SK-N-SH (cell line): ENCODE measurements around the gene ABR.

Experiments
- CHD2 ChIP-seq: fragments of 150-350 bp; IDR thresholded peaks from 2 replicates; pipeline ENCODE4 v1.6.1; 2018; ENCODE audit warnings: low read length; ENCODE audit not compliant: partially characterized antibody
- EP300 ChIP-seq, 2 experiments: IDR thresholded peaks; 2 replicates each; pipeline versions ENCODE4 v1.4.0 to v1.6.1; 2012; ENCODE audit warnings: borderline replicate concordance in 1 of 2, low read depth in 1 of 2, low read length in 1 of 2
- FOSL2 ChIP-seq: IDR thresholded peaks from 2 replicates; pipeline ENCODE4 v1.4.0; 2012; ENCODE audit warnings: low read depth, mild to moderate bottlenecking, moderate library complexity, borderline replicate concordance
- FOXJ3 ChIP-seq: sonication (generic); formaldehyde crosslinking; IDR thresholded peaks from 2 replicates; pipeline ENCODE4 v1.5.1; 2020; ENCODE audit warnings: mild to moderate bottlenecking, missing genetic modification reagents
- JUND ChIP-seq: IDR thresholded peaks from 2 replicates; pipeline ENCODE4 v1.4.0; 2012
- MAX ChIP-seq: IDR thresholded peaks from 2 replicates; pipeline ENCODE4 v1.4.0; 2012; ENCODE audit warnings: low read depth
- MEF2A ChIP-seq: IDR thresholded peaks from 2 replicates; pipeline ENCODE4 v1.4.0; 2012; ENCODE audit warnings: low read depth, borderline replicate concordance
- NFIC ChIP-seq: IDR thresholded peaks from 2 replicates; pipeline ENCODE4 v1.4.0; 2012; ENCODE audit warnings: borderline replicate concordance
- TF ChIP-seq, protein P1 (sequence below): fragments of 200-600 bp; sonication (generic); IDR thresholded peaks from 2 replicates; pipeline ENCODE4 v1.6.1; 2017; ENCODE audit warnings: antibody characterized with exemption, mild to moderate bottlenecking, moderate library complexity
- TF ChIP-seq, protein P2 (sequence below): IDR thresholded peaks from 2 replicates; pipeline ENCODE4 v1.6.1; 2012; ENCODE audit warnings: mild to moderate bottlenecking, low read depth, low read length, moderate library complexity

DNA sequence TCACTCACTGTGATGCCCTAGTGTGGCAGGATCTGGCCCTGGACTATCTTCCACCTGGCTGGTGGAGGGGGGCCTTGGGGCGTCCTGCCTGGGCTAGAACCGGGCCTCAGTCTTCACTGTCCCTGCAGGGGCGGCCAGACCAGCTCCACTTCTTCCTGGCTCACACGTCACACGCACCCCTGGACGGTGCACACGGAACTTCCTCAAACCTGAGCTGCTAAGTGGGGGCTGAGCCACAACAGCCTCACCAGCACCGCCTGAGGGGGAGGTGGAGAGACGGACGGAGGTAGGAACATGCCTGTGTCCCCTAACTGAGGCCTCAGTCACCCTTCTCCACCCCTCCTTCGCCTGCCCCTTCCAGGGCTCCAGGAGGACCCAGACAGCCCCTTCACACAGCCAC lies 146.3 kb downstream of the ABR start:
- TF ChIP-seq FOSL2 (no peak), EP300 (IDR thresholded peaks at IDR 0.05; ENCODE audit: borderline replicate concordance in 1 of 2, low read depth in 1 of 2, low read length in 1 of 2) (no peak), NFIC (no peak), MAX (no peak), MEF2A (no peak), FOXJ3 (CRISPR knock-in tag) (no peak), CHD2 (no peak), JUND (no peak)
- TF ChIP-seq, protein P1, sequence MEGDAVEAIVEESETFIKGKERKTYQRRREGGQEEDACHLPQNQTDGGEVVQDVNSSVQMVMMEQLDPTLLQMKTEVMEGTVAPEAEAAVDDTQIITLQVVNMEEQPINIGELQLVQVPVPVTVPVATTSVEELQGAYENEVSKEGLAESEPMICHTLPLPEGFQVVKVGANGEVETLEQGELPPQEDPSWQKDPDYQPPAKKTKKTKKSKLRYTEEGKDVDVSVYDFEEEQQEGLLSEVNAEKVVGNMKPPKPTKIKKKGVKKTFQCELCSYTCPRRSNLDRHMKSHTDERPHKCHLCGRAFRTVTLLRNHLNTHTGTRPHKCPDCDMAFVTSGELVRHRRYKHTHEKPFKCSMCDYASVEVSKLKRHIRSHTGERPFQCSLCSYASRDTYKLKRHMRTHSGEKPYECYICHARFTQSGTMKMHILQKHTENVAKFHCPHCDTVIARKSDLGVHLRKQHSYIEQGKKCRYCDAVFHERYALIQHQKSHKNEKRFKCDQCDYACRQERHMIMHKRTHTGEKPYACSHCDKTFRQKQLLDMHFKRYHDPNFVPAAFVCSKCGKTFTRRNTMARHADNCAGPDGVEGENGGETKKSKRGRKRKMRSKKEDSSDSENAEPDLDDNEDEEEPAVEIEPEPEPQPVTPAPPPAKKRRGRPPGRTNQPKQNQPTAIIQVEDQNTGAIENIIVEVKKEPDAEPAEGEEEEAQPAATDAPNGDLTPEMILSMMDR, result no peak
- TF ChIP-seq, protein P2, sequence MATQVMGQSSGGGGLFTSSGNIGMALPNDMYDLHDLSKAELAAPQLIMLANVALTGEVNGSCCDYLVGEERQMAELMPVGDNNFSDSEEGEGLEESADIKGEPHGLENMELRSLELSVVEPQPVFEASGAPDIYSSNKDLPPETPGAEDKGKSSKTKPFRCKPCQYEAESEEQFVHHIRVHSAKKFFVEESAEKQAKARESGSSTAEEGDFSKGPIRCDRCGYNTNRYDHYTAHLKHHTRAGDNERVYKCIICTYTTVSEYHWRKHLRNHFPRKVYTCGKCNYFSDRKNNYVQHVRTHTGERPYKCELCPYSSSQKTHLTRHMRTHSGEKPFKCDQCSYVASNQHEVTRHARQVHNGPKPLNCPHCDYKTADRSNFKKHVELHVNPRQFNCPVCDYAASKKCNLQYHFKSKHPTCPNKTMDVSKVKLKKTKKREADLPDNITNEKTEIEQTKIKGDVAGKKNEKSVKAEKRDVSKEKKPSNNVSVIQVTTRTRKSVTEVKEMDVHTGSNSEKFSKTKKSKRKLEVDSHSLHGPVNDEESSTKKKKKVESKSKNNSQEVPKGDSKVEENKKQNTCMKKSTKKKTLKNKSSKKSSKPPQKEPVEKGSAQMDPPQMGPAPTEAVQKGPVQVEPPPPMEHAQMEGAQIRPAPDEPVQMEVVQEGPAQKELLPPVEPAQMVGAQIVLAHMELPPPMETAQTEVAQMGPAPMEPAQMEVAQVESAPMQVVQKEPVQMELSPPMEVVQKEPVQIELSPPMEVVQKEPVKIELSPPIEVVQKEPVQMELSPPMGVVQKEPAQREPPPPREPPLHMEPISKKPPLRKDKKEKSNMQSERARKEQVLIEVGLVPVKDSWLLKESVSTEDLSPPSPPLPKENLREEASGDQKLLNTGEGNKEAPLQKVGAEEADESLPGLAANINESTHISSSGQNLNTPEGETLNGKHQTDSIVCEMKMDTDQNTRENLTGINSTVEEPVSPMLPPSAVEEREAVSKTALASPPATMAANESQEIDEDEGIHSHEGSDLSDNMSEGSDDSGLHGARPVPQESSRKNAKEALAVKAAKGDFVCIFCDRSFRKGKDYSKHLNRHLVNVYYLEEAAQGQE, result no peak
